ENCODE data around the gene C14orf119.

Gene C14orf119

DNA sequence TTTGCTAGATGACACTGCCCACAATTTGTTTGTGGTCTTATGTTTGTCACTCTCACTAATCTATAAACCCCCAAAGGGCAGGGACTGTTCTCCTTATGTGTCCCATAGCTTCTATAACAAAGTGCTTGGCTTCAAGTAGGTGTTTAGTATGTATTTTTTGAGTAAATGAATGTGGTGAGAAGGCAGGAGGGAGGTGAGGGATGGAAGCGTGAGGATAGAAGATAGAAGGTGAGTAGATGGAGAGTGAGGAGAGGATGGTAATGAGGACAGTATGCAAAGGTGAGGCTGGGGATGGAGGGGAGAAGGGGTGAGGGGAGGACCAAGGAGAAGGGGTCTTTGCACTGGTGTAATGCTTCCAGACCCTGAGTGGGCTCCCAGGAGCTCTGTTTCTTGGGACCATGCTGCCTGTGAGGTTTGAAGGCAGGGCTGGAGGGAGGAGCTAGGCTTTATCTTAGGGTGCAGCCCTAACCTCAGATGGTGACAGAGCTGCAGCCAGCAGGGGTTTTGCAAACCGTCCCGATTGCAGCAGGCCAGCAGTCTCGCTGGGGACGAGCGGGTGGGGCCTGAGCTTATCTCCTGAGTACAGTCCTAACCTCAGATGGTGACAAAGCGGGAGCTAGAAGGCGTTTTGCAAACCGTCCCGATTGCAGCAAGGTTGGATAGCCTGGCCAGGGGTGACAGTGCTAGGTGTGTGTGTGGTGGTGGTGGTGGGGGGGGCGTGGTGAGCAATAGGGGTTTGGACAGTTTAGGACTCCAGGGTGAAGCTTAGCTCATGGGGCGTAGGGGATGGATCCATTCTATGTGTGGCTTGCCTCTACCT, 17.3 kb downstream of the C14orf119 start:
- DNase-seq, result no peak

DNA sequence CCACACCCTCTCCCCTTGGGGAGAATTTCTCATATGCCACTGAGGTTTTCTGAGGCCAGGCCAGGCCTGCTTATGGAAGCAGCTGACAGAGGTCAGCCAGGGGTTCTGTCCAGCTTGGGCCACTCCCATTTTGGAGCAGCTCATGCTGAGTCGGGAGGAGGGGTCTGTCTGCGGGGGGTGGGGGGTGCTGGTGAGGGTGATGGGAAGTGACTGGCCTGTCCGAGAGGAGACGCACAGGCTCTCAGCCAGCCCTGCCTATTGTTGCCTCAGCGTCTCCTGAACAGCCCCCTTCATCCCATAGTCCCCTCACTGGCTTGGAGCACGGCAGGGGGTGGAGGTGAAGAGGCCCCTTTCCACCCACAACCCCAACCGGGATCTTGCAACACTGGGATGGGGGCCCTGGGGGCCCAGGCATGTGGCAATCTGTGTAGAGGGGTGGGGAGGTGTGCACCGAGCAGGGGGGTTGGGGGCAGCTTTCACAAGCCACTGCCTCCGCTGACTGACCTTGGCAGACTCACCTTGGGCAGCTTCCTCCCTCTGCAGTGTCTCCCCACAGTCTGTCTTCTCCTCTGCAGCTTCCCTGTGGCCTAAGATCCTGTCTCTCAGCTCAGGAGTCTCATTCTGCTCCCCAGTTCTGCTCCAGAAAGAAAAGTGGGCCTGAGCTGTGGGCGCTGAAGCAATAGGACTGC, 18.3 kb downstream of the C14orf119 start:
- no peak for DNase-seq

DNA sequence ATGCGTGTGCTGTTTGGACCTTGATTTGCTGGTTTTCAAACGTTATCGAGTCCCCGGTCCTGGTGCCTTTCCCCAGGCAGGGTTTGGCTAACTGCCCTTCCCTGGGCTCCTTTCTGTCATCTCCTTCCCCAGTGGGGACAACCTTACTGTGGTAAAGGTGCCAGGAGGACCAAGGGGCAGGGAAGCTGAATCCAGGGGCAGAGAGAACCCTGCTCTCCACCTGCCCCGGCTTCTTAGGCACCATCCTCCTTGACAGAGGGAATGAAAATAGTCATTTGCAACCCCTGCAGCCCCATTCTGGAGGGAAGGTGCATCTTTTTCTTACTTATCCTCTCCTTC, 18.8 kb downstream of the C14orf119 start:
- no peak for DNase-seq

DNA sequence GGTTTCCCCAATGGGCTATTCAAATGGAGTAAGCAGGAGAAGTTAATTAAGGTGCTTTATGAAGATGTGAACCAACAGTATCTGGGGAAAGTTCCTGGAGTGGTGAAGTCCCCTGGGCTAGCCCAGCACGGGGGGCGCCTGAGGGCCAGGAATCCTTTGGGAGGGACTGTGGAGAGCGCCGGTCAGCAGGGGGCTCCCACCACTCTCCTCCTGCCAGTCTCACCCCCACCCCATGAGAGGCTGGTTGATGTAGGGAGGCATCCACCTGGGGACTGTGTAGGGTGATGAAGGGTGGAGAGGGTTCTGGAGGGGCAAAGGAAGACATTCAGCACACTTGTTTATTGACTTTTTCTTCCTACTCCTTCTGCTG, 19.3 kb downstream of the C14orf119 start:
- no peak for DNase-seq

DNA sequence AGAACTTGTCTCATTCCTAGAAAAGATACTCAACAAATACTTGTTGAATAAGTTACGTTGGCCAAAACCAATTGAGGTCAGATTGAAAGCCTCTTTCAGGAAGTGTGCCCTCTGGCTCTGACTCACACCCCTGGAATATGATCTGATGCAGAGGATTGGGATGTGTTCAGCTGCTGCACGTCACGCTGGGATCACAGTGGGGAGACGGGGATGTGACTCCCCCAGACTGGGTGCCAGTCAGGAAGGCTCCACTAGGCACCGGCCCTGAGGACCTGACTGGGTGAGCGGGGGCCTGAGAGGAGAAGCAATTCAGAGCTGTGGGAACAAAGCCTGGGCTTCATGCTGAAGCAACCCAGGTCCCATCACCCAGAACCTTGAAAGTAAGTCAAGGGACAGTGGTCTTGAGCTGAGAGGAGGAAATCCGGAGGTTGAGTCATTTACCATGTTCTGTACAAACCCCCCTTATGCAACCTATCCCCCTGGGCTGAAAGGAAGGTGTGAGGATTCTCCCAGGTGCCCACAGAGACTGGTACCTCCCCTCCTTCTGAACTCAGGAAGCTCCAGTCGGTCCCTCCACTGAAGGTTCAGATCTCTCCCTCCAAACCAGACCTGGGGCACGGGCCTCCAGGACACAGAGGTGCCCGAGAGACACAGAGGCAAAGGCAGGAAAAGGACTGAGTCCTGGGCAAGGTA, 19.9 kb downstream of the C14orf119 start:
- DNase-seq, result no peak

DNA sequence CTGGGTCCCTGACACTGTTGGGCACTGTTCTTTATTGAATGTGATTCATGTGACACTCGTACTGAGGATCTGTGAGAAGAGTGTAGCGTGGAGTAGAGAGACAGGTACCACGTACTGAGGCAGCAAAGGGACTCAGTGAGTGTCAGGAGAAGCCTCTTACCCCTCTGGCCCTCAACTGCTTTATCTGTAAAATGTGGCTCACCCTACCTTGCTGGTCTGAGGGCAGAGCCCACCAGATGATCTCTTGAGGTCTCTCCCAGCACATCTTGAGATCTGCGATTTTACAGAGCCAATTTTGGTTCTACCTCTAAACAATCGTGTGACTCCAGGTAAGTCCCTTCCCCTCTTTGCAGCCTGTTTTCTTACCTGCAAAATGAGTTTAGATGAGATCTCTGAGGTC, 20.6 kb downstream of the C14orf119 start:
- DNase-seq, result no peak

DNA sequence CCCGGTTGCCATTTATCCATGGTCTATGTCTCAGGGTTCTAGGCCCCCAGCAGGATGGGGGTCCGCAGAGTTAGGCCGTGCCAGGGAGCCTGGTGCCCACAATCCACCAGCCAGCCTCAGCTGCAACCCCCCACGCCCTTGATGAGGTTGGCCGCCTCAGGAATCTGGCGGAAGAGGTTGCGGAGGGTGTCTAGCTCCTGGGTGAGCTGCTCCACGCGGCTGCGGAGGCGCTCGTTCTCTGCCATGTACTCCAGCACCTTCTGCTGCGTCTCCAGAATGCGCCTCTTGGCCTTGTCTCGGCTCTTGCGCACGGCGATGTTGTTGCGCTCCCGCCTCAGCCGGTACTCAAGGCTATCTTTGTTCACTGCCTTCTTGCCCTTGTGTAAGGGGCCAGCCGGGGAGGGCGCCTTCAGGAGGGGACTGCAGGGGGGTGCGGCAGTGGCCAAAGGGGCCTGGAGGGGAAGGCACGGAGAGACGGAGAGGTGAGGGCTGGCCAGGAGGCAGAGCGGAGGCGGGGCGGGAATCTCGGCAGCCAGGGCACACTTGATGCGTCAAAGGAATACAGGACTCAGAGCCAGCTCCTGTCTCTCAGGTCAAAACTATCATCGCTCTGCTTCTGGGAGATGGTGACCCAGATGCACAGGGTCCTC, 22.2 kb downstream of the C14orf119 start:
- no peak for DNase-seq

DNA sequence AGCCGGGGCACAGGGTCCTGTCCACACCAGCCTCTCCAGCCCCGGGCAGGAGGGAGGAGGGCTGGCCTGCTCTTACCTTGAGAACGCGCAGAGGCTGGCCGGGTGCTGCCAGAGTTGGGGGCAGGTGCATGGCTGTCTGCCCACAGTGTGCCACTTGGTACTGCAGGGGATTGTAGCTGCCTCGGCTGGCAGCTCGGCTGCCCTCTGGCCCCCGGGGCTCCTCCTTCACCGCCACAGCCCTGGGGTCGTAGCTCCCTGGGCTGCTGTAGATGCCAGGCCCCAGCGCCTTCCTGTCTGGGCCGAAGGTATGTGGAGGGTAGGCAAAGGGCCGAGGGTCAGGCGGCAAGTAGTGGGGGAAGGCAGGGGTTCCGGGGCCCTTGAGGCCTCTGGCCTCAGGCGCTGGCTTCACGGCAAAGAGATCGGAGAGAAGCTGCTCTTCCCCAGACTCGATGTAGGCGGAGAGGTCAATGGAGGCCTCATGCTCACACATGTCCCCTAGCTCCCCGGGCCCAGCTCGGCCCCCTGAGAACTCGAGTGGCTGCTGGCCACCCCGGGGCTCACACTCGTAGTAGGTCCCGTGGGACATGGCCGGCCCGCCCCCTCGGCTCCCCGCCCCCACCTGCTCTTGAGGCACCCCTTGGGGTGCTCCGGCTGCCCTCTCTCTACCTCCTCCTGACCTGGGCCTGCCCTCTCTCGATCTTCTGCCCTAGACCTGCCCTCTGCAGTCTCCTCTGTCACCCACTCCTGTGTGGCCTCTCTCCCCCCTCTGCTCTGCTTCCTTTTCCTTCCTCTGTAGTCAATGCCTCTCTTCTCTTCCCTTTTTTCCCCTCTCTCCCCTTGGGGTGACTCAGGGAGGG, 23.4 kb downstream of the C14orf119 start, which contains the start of gene CEBPE:
Gene CEBPE, minus strand, starts transcription at position 750 of the 857 bp plus-strand sequence. Its CDS starts 164 bp downstream, at position 586.
- DNase-seq, result peak; percentile 62

DNA sequence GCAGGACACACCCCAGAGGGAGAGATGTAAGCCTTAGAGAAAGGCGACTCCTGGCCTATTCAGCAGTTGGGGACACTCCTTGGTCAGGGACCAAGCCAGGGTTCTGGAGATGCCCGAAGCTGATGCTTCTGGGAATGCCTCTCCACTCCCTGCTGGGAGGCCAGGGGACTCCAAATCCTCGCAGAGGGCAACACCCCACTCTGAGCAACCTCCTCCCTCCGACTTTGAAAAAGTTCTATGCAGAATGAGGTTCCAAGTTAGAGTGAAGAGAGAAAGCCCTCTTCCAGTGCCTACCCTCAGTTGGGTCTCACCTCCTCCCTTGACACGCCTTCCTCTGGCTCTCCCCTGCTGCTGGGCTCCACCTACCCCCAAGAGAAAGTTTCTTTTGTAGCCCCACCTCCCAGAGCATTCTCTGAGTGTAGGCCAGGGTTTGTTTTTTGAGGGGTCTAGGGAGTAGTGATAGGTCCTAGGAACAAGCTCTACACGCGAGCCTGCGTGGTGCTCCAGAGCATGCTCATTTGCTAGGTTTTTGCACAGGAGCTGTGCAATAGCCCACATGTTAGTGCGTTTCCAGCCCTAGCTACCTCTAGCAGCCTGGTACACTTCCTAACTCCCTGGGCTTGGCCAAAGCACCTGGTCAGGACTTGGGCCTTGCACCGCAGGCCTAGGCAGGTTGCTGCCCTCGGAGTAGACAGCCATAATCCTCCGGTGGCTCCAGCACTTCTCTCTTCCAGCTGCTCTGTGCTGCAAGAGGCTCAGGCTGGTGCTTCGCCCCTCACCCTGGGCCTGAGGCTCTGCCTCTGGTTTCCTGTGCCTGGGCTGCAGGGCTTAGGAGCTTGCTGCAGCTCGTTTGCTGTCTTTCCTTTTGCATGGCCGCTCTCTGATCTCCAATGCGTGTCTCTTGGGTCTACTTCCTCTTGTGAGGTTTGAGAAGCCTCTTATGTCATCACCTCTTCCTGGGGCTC, 24.3 kb downstream of the C14orf119 start:
- peak; percentile 81 for DNase-seq

DNA sequence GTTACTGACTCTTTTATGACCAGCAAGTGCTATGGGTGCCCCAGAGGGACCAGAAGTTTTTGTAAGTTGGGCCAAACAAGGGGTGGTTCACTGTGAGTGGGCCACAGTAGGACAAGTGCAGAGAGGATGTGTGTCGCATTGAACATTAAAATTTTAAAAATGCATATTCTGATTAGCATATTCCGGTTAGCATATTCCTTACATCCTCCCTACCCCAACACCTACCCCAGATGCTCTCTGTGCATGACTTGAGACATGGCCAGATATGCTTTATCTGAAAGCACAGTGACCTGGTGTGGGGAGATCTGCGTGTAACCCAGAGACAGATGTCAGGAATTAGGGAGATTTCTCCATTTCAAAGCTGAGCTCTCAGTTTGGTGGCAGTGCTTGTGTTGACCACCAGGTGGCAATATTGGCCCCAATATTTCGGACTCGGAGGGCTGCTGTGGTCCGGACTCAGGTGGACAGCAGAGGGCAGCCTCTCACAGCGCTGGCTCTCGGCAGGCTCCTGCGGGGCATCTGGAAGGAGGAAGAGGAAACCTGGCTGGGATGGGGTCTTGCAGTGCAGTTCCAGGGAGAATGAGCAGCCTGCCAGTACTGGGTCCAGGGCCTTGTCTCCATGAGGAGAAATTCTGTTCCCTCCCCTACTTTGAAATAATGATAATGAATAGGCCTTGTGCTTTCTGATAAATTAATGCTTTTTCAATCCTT, 25.4 kb downstream of the C14orf119 start:
- DNase-seq, result peak; percentile 92

DNA sequence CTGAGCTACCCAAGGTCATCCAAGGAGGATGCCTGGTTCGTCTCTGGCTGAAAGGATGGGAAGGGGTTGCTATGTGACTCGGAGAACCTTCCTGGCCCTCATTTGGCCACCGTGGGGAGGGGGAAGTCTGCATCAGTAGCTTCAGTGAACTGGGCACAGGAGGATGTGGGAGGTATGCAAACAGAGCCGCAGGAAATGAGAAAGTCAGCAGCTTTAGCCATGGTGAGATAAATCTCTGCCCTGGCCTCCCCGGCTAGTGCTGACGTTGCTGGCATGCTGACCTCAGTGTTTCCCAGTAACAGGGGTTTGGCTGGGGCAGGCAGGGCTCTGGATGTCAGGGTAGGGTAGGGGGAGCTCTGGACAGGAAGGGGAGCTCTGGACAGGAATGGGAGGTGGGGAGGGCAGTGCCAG, 26.1 kb downstream of the C14orf119 start:
- peak; percentile 62 for DNase-seq

DNA sequence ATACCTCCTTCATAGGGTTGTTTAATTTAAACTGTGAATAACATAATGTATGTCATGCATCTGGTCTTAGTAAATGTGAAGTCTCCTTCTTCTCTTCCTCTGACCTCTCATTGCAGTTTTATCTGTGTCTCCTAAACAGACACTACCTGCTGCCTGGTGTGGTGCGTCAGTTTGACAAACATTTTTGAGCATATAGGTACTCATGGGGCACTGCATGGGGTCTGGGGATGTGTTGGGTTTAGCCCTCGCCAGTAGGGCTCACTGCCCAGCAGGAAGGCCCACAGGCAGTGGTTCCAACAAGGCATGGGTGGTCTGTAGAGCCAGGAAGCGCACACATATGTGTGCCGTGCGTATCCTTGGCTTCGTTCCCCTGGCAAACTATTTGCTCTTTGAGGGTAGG, 26.8 kb downstream of the C14orf119 start:
- no peak for DNase-seq

DNA sequence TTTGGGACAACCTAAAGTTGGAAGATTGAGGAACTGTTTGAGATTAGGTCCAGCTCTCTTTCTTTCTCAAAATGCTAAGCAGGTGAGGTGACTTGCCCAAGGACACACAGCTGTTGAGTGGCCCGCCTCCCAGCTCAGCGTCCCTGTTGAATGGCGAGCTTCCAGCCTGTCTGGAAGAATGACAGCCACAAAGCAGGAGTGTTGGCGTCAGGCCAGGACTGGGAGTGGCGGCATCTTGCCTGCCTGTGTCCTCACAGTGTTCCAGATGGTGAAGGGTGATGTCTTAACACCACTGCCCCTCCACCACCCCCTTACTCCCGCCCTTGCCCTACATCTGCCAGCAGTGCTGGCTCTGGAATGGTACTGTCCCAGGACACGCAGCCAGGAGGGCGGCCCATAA, 28.1 kb downstream of the C14orf119 start:
- DNase-seq, result no peak

DNA sequence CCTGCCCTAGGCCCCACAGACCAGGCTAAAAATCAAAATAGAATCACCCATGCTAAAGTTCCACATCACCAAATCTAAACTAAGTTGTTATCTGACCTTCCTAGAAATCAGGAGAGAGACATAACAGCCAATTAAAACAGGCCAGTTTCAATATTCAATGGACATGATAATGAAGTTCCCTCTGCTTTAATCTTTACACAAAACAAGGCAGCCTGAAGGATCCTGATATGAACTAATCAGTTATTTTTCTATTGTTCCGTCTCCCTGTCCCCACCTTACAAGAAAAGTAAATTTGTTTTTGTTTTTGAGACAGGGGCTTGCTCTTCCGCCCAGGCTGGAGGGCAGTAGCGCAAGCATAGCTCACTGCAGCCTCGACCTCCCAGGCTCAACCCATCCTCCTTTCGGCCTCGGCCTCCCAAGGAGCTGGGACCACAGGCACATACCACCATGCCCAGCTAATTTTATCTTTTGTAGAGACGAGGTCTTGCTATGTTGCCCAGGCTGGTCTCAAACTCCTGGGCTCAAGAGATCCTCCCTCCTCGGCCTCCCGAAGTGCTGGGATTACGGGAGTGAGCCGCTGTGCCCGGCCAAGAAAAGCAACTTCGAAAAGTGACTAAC, 29.1 kb downstream of the C14orf119 start:
- DNase-seq, result no peak

DNA sequence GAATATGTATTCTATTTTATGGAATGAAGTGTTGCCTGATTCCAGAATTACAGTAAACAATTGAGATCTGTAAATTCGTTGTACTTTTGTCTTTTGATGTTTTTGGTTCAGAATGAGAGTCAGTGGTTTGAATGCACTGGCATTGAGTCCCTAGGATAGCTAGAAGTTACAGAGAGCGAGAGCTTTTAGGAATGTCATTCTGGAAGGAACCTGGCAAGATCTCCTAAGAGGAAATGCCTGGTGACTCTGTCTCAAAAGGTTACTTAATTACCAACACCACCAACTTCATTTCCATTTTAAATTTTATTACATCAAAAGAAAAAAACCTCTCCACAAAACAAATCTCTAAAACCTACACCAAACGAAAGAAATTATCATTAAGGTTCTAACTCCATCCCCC, 29.7 kb downstream of the C14orf119 start:
- no peak for DNase-seq

DNA sequence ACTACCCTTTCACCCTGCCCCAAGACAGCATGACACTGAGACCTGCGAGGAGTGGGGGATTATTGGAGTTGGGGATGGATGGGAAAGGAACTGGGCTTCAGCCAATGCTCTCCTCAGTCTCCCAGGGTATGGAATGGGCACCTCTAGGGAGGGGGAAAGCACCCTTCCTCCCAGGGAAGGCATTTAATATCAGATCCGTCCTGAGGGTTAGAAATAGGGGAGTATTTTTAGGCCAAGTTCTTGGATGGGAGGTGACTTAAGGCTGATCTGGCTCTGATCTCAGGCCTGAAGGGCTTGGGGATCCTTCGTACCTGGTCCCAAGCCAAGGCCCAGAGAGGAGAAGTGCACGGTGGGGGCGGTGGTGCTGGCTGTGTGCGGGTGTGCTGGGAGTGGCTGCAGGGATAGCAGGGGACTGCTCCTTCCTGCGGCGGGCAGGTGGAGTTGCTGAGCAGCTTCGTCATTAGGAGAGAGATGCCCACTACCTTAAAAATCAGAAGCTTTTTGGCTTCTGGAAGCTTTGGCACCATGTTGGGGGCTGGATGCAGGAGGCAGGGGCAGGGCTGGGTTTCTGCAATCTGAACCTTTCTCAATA, 30.7 kb downstream of the C14orf119 start:
- no peak for DNase-seq

DNA sequence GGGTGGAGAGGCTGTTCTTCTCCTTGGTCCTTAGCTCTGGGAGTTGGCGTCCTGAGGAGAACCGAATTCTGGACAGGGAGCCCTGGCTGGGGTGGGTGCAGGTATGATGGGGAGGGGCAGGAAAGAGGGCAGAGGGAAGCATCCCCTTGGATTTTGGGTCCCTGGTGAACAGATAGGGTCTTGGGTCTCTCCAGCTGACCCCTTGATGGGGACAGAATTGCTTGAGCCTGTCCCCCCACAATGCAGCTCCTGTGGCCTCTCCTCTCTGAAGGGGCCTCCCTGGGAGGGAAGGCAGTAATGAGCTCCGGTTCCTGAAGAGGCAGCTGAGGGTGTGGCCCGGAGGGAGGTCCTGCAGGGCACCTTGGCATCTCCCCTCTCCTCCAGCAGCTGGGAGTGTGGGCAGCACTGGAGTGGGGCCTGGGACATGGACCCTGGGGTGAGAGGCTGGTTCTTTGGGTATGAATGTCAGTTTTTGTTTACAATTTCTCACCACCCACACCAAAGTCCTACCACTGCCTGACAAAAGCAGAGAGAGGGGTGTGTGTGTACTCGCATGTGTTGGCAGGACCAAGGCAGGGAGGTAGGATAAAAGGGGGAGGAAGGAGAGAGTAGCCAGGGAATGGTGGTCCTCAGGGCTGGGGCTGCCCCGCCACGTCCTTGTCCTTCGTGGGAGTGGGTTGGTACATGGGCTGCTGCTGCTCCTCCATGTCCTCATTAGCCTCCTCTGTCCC, 31.4 kb downstream of the C14orf119 start:
- DNase-seq, result no peak

DNA sequence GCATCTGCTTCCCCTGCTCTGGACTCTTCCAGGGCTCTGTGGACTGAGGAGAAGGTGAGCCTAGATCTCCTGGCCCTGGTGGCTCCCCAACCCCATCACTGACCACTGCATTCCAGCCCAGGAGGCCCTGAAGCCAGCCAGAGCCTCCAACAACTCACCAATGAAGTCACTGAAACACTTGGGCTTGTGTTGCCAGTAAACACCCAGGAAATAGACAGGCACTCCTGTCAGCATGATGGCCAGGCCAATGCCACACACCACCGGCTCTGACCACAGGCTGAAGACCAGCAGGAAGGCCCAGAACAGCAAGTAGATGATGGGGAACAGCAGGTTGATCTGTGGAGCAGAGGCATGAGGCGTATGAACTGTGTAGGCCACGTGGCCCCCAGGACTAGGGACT, 32.6 kb downstream of the C14orf119 start:
- no peak for DNase-seq

Data from activated CD8-positive, alpha-beta memory T cell treated with anti-CD3 and anti-CD28 coated beads for 24 hours (primary cell).